Epithelial cell of proximal tubule (primary cell): Measurements from ENCODE around the gene MAFF. TPM values are rescaled to one million over a fixed set of nuclear protein-coding genes. Genes with fewer than 3 reads are reported as not detected.

Experiments used
- DNase-seq: peaks from one replicate; pipeline ENCODE4 v3.0.0-alpha.2; 2011; ENCODE audit warnings: low read depth
- H3K4me3 ChIP-seq: 2 replicates; pipeline ENCODE4 v1.5.1; 2011; ENCODE audit warnings: low read depth, mild to moderate bottlenecking, low read length
- total RNA-seq: library from RNA; depleted of rRNA; stranded (reverse); fragments of >200 nt; gene quantifications from 2 replicates; pipeline ENCODE4 v1.2.3, GENCODE V29; 2015
- TF ChIP-seq, protein P1 (sequence below): conservative IDR thresholded peaks from 2 replicates; pipeline ENCODE4 v1.5.1; 2012; ENCODE audit warnings: low read depth, mild to moderate bottlenecking, low read length

The MAFF gene
- total RNA-seq, 1 donor from 2014 or later: 42.1 TPM

DNA sequence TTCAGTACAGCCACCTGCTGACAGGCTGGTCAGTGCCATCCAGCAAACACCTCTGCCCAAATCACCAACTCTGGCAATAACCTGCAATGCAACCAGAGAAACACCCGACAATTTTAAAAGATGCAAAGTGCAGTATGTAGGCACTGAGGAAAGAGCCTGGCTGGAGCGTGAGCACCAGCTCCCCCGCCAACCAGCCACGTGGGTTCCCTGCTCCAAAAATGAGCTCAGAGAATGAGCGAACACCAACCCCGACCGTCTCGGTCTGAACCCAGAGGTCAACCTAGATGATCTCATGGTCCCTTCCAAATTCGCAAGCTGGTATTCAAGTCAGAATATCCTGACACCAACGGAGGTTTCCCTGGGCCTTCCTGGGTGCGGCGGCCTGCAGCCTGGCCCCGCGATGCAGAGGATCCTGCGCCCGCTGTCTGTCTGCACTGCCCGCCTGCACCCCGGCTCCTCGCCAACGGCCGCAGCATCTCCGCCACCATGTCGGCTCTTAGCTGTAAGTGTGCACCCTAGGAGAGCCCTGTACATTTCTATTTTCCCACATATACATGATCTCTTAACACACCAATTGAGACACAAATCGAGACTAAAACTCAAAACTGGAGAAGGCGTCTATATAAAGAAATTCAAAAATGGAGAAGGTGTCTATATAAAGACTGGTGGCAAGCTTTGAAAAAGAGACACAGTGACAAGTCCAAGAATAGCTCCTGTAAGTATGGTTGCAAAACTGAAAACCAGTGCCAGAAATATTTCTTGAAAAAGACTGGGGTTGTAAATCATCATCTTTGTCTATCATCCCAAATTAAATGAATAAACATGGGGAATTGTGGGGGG, 48.2 kb downstream of the MAFF start:
- DNase-seq: no peak

DNA sequence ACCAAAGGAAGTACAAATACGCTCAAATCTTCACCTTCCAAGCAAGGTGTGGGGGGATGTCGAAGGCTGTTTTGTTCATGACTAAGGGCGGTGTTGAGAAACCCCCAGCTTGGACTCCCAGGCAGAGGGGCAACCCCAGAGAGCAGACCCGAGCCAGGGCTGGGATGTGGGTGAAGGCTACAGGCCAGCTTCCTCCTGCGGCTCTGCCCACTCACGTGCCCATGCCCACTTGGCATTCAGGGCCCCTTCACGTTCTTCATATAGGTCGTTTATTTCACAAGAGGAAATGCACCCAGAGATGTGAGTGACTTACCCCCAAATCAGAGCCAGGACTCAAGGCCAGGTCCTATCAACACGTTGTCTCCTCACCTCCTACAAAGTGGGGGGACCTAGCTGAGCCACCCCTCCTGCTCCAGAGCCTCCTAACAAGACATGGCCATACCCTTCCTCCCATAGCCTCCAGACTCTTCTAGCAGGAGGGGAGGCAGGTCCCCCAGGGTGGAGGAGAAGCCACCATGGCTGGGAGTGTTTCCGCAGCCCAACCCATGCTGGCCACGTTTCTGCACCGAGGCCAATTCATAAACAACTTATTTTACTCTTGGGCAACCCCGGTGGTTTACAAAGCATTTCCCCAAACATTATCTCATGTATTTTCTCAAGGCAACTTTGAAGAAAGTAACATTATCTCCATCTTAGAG, 49.0 kb downstream of the MAFF start:
- no peak for DNase-seq
- TF ChIP-seq, protein P1, sequence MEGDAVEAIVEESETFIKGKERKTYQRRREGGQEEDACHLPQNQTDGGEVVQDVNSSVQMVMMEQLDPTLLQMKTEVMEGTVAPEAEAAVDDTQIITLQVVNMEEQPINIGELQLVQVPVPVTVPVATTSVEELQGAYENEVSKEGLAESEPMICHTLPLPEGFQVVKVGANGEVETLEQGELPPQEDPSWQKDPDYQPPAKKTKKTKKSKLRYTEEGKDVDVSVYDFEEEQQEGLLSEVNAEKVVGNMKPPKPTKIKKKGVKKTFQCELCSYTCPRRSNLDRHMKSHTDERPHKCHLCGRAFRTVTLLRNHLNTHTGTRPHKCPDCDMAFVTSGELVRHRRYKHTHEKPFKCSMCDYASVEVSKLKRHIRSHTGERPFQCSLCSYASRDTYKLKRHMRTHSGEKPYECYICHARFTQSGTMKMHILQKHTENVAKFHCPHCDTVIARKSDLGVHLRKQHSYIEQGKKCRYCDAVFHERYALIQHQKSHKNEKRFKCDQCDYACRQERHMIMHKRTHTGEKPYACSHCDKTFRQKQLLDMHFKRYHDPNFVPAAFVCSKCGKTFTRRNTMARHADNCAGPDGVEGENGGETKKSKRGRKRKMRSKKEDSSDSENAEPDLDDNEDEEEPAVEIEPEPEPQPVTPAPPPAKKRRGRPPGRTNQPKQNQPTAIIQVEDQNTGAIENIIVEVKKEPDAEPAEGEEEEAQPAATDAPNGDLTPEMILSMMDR: no peak
- no peak overlapping the region for H3K4me3 ChIP-seq

More for the DNA sequence above, 48.2 kb downstream of the MAFF start:
- TF ChIP-seq, protein P1: no peak
- no peak overlapping the region for H3K4me3 ChIP-seq

DNA sequence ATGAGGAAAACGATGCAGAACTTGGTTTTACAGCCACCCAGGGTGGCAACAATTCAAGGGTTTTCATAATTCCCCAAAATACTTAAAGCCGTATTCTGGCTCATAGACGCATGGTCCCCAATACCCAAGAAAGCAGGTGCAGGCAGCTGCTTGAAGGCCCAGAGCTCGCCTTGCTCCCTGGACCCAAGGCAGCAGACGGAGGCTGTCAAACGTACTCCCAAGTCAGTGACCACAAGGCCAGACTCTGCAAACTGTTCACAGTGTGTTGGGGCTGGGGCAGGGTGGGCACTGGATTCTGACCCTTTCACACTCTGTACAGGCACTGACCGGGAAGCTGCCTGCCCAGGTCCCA, 49.5 kb downstream of the MAFF start:
- no peak for DNase-seq
- no peak overlapping the region for H3K4me3 ChIP-seq
- TF ChIP-seq, protein P1: no peak

DNA sequence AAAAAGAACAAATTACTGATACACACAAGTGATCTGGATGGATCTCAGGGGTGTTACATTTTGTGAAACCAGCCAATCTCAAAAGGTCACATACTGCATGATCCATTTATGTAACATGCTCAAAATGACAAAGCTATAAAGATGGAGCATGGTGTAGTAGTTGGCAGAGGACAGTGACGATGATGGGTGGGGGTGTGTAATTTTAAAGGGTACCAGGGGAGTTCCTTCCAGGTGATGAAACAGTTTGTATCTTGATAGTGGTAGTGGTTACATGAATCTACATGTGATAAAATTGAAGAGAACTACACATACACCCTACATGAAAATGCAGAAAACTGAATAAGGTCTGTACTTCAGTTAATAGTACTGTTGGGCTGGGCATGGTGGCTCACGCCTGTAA, 53.9 kb downstream of the MAFF start:
- DNase-seq: no peak
- TF ChIP-seq, protein P1: no peak
- no peak overlapping the region for H3K4me3 ChIP-seq

DNA sequence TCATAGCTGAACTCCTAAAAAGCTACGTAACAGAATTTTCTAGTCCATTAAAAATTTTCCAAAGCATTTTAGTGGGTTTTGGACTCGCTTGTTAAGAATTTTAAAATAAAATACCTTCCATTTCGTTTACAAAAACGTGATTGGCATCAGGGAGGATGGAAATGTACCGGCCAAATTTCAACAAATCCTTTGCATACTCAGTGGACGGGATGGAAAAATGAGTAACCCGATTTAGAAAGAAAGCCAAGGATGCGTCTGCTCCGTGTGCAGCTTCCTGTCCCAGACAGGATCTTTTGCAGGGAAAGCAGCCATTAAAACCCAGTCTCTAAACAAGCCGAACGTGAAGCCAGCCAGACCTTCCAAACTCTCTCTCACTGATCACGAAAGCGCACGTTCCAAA, 55.4 kb downstream of the MAFF start:
- no peak for DNase-seq
- H3K4me3 ChIP-seq: no peak overlapping the region
- TF ChIP-seq, protein P1: no peak

DNA sequence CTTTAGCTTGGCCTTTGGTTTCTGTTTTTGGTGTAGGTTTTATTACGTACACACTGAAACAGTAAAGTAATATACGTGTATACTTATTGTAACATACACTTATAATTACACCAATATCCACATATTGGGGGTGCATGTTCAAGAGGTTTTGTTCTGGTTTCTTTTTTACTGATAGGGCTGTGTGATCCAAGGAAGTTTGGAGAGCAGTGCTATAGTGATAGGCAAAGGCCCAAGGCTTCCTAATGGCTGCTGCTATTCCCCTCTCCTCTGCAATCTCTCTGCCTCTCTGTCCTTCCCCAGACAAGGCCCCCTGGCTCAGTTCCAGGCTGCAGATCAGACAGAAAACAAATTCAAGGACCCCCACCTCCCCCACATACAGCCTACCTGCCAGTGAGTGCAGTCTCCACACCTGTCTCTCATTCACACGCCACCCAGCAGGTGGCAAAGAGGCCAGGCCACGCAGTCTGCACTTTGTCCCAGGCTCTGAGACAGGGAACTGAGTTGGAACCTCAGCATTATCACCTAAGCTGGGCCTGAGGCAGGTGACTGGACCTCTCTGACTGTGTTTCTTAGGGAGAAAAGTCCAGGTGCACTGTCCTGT, 56.0 kb downstream of the MAFF start:
- TF ChIP-seq, protein P1: no peak
- DNase-seq: no peak
- H3K4me3 ChIP-seq: no peak overlapping the region
